Cardiac fibroblast (primary cell): ENCODE measurements around the gene ERC2.

ENCODE experiments used
- DNase-seq, 2 donors: peaks; one replicate each; pipeline versions ENCODE4 v3.0.0 to v3.0.0-alpha.2; 2010; ENCODE audit warnings: low read depth in 2 of 2
- H3K4me3 ChIP-seq, 2 donors: replicated peaks in 1 of 2; 1 replicate in 1 of 2; 2 replicates in 1 of 2; pipeline ENCODE4 v1.5.1; 2011; ENCODE audit warnings: low read depth in 2 of 2, low read length in 2 of 2, mild to moderate bottlenecking in 2 of 2, moderate library complexity in 1 of 2
- CTCF ChIP-seq: IDR thresholded peaks from one replicate; pipeline ENCODE4 v1.5.1; 2011; ENCODE audit warnings: low read depth, mild to moderate bottlenecking, low read length, inconsistent platforms

ERC2 gene

GRCh38 chr3:55937301-55937700 is 531.0 kb downstream of the ERC2 start:
- no peak overlapping the region for H3K4me3 ChIP-seq
- TF ChIP-seq CTCF: no peak
- DNase-seq: no peak

GRCh38 chr3:55936549-55937052 is 531.7 kb downstream of the ERC2 start:
- no peak overlapping the region for H3K4me3 ChIP-seq
- TF ChIP-seq CTCF: no peak
- DNase-seq: no peak

GRCh38 chr3:55935241-55935640 is 533.0 kb downstream of the ERC2 start:
- no peak for TF ChIP-seq CTCF
- no peak overlapping the region for H3K4me3 ChIP-seq
- DNase-seq: no peak

GRCh38 chr3:55934771-55935170 is 533.5 kb downstream of the ERC2 start:
- DNase-seq: no peak
- H3K4me3 ChIP-seq: no peak overlapping the region
- TF ChIP-seq CTCF: no peak

- no peak overlapping the region for H3K4me3 ChIP-seq
- no peak for TF ChIP-seq CTCF
- DNase-seq: no peak
Observed at GRCh38 chr3:55929154-55929869, 539.0 kb downstream of the ERC2 start.

GRCh38 chr3:55923626-55924025 is 544.6 kb downstream of the ERC2 start:
- H3K4me3 ChIP-seq: no peak overlapping the region
- TF ChIP-seq CTCF: no peak
- no peak for DNase-seq

- no peak overlapping the region for H3K4me3 ChIP-seq
- no peak for DNase-seq
- no peak for TF ChIP-seq CTCF
Observed at GRCh38 chr3:55923207-55923606, 545.1 kb downstream of the ERC2 start.
